Measurements from ENCODE around the gene APOE. TPM values are rescaled to one million over a fixed set of nuclear protein-coding genes. Genes with fewer than 3 reads are reported as not detected.

Gene APOE
- total RNA-seq, 1 experiment from 2014 or later: 9.4 TPM

DNA sequence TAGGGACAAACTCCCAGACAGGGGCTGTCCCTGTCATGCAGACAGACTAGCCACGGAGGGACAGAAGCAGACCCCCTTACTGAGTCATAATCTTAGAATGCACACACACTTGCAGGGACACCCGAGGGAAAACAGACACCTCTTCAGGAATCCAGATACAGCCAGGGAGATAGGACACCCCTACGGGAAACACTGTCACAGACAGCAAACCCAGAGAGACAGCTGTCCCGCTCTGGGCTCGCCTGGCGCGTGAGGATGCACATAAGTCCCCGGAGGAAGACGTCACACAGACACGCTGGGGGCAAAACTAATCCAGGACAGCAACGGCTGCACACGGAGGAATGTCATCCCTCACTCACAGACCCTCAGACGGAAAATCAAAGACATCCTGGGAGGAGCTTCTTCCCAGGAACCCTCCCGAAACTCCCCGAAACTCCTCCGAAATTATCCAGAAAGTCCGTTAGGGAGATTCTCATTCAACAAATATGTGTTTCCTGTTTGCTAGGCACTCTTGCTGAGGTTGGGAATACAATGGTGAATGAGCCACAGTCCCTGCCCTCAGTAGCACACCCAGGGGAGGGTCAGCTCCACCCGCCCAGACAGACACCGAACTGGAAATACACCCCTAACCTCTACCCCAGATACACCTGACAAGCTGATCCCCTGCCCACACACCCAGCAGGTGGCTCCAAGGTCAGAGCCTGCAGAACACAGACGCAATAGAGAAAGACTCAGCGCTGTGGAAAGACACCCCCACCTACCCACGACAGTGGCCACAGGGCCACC, 29.7 kb upstream of the APOE start:
- ChIA-PET CTCF (no interaction called here), POLR2A (ENCODE audit: low non-redundant PET) (no interaction called here)
- Histone ChIP-seq H3K27ac (ENCODE audit: low read depth, low read length, poor library complexity, severe bottlenecking) (no peak overlapping the region), H3K36me3 (ENCODE audit: insufficient read depth, low read length, poor library complexity, severe bottlenecking) (peaks cover 53% of the 10 kb centered on the region), H3K4me1 (ENCODE audit: insufficient read depth, low read length, poor library complexity, severe bottlenecking) (no peaks in the 10 kb centered on the region), H3K4me3 (ENCODE audit: low read depth, low read length, poor library complexity, severe bottlenecking) (no peak overlapping the region), H3K9me3 (ENCODE audit: low read depth, low read length, poor library complexity, severe bottlenecking) (no peaks in the 10 kb centered on the region), H3K27me3 (replicated peaks; ENCODE audit: insufficient read depth, low read depth, low read length, poor library complexity) (no peaks in the 10 kb centered on the region)
- no peak for DNase-seq (ENCODE audit: low spot score)
- BruUV-seq (replicated peaks): no TSS peak
- TF ChIP-seq, protein P1, sequence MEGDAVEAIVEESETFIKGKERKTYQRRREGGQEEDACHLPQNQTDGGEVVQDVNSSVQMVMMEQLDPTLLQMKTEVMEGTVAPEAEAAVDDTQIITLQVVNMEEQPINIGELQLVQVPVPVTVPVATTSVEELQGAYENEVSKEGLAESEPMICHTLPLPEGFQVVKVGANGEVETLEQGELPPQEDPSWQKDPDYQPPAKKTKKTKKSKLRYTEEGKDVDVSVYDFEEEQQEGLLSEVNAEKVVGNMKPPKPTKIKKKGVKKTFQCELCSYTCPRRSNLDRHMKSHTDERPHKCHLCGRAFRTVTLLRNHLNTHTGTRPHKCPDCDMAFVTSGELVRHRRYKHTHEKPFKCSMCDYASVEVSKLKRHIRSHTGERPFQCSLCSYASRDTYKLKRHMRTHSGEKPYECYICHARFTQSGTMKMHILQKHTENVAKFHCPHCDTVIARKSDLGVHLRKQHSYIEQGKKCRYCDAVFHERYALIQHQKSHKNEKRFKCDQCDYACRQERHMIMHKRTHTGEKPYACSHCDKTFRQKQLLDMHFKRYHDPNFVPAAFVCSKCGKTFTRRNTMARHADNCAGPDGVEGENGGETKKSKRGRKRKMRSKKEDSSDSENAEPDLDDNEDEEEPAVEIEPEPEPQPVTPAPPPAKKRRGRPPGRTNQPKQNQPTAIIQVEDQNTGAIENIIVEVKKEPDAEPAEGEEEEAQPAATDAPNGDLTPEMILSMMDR (conservative IDR thresholded peaks at IDR 0.05; ENCODE audit: low read depth, low read length): no peak
- no peak for TF ChIP-seq EZH2 (IDR thresholded peaks at IDR 0.05; ENCODE audit: borderline replicate concordance, low read depth, low read length, poor library complexity, severe bottlenecking)
- intact Hi-C loops (cut with micrococcal nuclease; ENCODE audit: unreplicated experiment): no loop called here

DNA sequence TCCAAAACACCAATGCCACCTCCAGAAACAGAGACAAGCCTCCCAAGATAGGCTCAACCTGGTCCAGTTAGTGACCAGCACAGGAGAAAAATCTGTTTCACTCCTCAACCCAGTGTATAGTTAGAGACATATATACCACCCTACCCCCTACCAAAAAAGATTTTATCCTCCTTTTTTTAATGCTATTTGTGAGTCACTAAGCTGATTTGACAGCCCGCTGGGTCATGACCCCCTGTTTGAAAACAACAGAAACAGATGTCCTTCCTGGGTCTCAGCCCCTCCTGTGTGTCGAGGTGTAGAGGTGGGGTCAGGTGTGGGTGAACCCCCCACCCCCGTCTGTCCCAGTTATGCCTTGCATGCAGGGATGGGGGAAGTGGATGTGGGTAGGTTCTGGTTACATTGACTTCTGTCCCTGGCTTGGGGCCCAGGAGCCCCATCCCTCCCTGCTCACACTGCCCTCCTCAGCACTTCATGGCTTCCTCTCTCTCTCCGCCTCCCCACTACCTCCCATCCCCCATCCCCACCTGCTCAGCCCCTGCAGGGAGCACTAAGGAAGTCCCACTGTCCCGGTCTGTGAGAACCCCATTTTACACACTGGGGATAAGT, 28.6 kb upstream of the APOE start:
- Histone ChIP-seq H3K4me3 (ENCODE audit: low read depth, low read length, poor library complexity, severe bottlenecking) (no peak overlapping the region), H3K9me3 (ENCODE audit: low read depth, low read length, poor library complexity, severe bottlenecking) (no peaks in the 10 kb centered on the region), H3K36me3 (ENCODE audit: insufficient read depth, low read length, poor library complexity, severe bottlenecking) (peaks cover 49% of the 10 kb centered on the region), H3K4me1 (ENCODE audit: insufficient read depth, low read length, poor library complexity, severe bottlenecking) (no peaks in the 10 kb centered on the region), H3K27ac (ENCODE audit: low read depth, low read length, poor library complexity, severe bottlenecking) (no peak overlapping the region), H3K27me3 (replicated peaks; ENCODE audit: insufficient read depth, low read depth, low read length, poor library complexity) (no peaks in the 10 kb centered on the region)
- no peak for DNase-seq (ENCODE audit: low spot score)
- intact Hi-C loops (cut with micrococcal nuclease; ENCODE audit: unreplicated experiment): no loop called here
- ChIA-PET POLR2A (ENCODE audit: low non-redundant PET) (no interaction called here), CTCF (no interaction called here)
- no peak for TF ChIP-seq EZH2 (IDR thresholded peaks at IDR 0.05; ENCODE audit: borderline replicate concordance, low read depth, low read length, poor library complexity, severe bottlenecking)
- TF ChIP-seq, protein P1 (conservative IDR thresholded peaks at IDR 0.05; ENCODE audit: low read depth, low read length): no peak
- no TSS peak for BruUV-seq (replicated peaks)

DNA sequence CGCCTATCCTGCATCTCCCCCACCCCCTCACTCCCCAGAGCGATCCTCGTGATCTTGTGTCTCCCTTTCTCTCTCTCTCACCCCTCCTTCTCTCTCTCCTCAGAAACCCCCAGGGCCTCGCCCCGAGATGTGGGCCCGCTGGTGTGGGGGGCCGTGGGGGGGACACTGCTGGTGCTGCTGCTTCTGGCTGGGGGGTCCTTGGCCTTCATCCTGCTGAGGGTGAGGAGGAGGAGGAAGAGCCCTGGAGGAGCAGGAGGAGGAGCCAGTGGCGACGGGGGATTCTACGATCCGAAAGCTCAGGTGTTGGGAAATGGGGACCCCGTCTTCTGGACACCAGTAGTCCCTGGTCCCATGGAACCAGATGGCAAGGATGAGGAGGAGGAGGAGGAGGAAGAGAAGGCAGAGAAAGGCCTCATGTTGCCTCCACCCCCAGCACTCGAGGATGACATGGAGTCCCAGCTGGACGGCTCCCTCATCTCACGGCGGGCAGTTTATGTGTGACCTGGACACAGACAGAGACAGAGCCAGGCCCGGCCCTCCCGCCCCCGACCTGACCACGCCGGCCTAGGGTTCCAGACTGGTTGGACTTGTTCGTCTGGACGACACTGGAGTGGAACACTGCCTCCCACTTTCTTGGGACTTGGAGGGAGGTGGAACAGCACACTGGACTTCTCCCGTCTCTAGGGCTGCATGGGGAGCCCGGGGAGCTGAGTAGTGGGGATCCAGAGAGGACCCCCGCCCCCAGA, 27.3 kb upstream of the APOE start:
- Histone ChIP-seq H3K4me1 (ENCODE audit: insufficient read depth, low read length, poor library complexity, severe bottlenecking) (no peaks in the 10 kb centered on the region), H3K27me3 (replicated peaks; ENCODE audit: insufficient read depth, low read depth, low read length, poor library complexity) (no peaks in the 10 kb centered on the region), H3K9me3 (ENCODE audit: low read depth, low read length, poor library complexity, severe bottlenecking) (no peaks in the 10 kb centered on the region), H3K36me3 (ENCODE audit: insufficient read depth, low read length, poor library complexity, severe bottlenecking) (peaks cover 38% of the 10 kb centered on the region), H3K27ac (ENCODE audit: low read depth, low read length, poor library complexity, severe bottlenecking) (no peak overlapping the region), H3K4me3 (ENCODE audit: low read depth, low read length, poor library complexity, severe bottlenecking) (no peak overlapping the region)
- ChIA-PET POLR2A (ENCODE audit: low non-redundant PET) (no interaction called here), CTCF (no interaction called here)
- intact Hi-C loops (cut with micrococcal nuclease; ENCODE audit: unreplicated experiment): no loop called here
- TF ChIP-seq, protein P1 (conservative IDR thresholded peaks at IDR 0.05; ENCODE audit: low read depth, low read length): no peak
- BruUV-seq (replicated peaks): no TSS peak
- no peak for DNase-seq (ENCODE audit: low spot score)

Data from A673 (cell line).